ENCODE results near the gene KRT75. TPM values are rescaled to one million over a fixed set of nuclear protein-coding genes. Genes with fewer than 3 reads are reported as not detected.

Gene KRT75
- total and polyA plus RNA-seq, 2 donors (not counting 3 experiments of a cell fraction or from before 2014, with no cell fraction given), result not detected

DNA sequence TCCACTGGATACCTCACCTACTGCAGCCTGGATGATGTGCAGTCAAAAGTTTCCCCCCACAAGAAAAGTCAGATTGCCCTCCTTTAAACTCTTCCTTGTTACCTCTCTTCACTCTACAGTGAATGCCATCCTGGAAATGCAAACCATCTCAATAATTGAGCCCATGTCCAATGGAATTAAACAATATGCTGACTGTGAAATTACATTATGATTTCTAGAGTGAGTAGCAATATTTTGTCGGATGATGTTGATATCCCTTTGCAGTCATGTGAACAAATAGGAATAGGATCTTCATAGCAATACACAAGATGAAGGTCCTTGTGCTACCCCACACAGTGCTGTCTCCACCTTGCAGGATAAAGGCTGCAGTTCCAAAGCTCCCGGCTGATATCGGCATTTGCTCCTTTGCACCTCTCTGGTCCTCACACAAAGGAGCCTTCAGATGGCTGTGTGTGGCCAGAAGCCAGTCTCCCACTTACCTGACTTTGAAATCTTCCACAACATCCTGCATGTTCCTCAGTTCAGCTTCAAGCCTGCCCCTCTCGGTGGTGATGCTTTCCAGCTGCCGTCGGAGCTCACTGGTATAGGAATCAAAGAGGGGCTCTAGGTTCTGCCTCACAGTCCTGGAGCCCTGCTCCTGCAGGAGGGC is 1.5 kb downstream of the KRT75 start:
- Histone ChIP-seq H3K4me2 (ENCODE audit: insufficient read depth, low read length) (no peak overlapping the region), H3K27ac (ENCODE audit: insufficient read depth, low read depth, low read length) (no peak overlapping the region), H3K79me2 (ENCODE audit: control insufficient read depth, insufficient read depth, low read length) (no peaks in the 10 kb centered on the region), H3K36me3 (ENCODE audit: control insufficient read depth in 2 of 2, extremely low read depth in 1 of 2, insufficient read depth in 2 of 2, low read length in 2 of 2) (no peaks in the 10 kb centered on the region), H3K9me3 (replicated peaks; ENCODE audit: control insufficient read depth, insufficient read depth, low read length) (no peaks in the 10 kb centered on the region), H4K20me1 (replicated peaks; ENCODE audit: control insufficient read depth, extremely low read depth, insufficient read depth, low read length) (no peaks in the 10 kb centered on the region), H3K4me1 (ENCODE audit: control insufficient read depth, extremely low read depth, insufficient read depth, low read length) (no peaks in the 10 kb centered on the region), H3K9me1 (replicated peaks; ENCODE audit: control insufficient read depth, extremely low read depth, insufficient read depth, low read length) (no peaks in the 10 kb centered on the region), H3K9ac (replicated peaks; ENCODE audit: extremely low read depth, insufficient read depth, low read length) (no peak overlapping the region), H2AFZ (ENCODE audit: low read depth, low read length) (no peak overlapping the region), H3K4me3 (replicated peaks in 1 of 3; ENCODE audit: insufficient read depth in 1 of 3, low read depth in 1 of 3, low read length in 3 of 3) (no peak overlapping the region), H3K27me3 (ENCODE audit: control insufficient read depth in 2 of 2, insufficient read depth in 2 of 2, low read length in 2 of 2) (no peaks in the 10 kb centered on the region)
- FAIRE-seq, result no peak
- CTCF ChIA-PET, result no interaction called here
- intact Hi-C loops (cut with micrococcal nuclease), result no loop called here
- POLR2A ChIA-PET, result no interaction called here
- no TSS peak for BruUV-seq (replicated peaks)
- TF ChIP-seq EZH2 (IDR thresholded peaks at IDR 0.05; ENCODE audit: borderline replicate concordance, low read depth, low read length, severe bottlenecking) (no peak), FOS (IDR thresholded peaks at IDR 0.05; ENCODE audit: borderline replicate concordance, insufficient read depth, low read length) (no peak), MYC (IDR thresholded peaks at IDR 0.05; ENCODE audit: low read depth, low read length) (no peak), JUN (IDR thresholded peaks at IDR 0.05; ENCODE audit: borderline replicate concordance, insufficient read depth, insufficient read length, low read depth) (no peak), GATA2 (IDR thresholded peaks at IDR 0.05; ENCODE audit: insufficient read depth, insufficient read length, low read depth, low read length) (no peak), POLR2A (IDR thresholded peaks at IDR 0.05; ENCODE audit: low read depth, low read length) (no peak), POLR2AphosphoS5 (IDR thresholded peaks at IDR 0.05; ENCODE audit: insufficient read depth, low read depth, low read length) (no peak)
- TF ChIP-seq, protein P1, sequence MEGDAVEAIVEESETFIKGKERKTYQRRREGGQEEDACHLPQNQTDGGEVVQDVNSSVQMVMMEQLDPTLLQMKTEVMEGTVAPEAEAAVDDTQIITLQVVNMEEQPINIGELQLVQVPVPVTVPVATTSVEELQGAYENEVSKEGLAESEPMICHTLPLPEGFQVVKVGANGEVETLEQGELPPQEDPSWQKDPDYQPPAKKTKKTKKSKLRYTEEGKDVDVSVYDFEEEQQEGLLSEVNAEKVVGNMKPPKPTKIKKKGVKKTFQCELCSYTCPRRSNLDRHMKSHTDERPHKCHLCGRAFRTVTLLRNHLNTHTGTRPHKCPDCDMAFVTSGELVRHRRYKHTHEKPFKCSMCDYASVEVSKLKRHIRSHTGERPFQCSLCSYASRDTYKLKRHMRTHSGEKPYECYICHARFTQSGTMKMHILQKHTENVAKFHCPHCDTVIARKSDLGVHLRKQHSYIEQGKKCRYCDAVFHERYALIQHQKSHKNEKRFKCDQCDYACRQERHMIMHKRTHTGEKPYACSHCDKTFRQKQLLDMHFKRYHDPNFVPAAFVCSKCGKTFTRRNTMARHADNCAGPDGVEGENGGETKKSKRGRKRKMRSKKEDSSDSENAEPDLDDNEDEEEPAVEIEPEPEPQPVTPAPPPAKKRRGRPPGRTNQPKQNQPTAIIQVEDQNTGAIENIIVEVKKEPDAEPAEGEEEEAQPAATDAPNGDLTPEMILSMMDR (IDR thresholded peaks at IDR 0.05; ENCODE audit: extremely low read depth in 1 of 2, insufficient read depth in 1 of 2, low read depth in 1 of 2, low read length in 2 of 2), result no peak
- TF ChIP-seq, protein P2, sequence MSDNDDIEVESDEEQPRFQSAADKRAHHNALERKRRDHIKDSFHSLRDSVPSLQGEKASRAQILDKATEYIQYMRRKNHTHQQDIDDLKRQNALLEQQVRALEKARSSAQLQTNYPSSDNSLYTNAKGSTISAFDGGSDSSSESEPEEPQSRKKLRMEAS (IDR thresholded peaks at IDR 0.05; ENCODE audit: insufficient read depth, insufficient read length), result no peak
- no peak for DNase-seq (ENCODE audit: low read depth, low spot score)
- dilution Hi-C loops (cut with MboI; ENCODE audit: extremely low pct_ligation_motif_present, low sequenced_read_pairs), result no loop called here

Measured in endothelial cell of umbilical vein (primary cell).